Measurements from ENCODE around the gene MIGA2. TPM values are rescaled to one million over a fixed set of nuclear protein-coding genes. Genes with fewer than 3 reads are reported as not detected.

The MIGA2 gene
- total RNA-seq, 4 donors from 2014 or later, result 27.5 to 49.3 (median 29.8) TPM

DNA sequence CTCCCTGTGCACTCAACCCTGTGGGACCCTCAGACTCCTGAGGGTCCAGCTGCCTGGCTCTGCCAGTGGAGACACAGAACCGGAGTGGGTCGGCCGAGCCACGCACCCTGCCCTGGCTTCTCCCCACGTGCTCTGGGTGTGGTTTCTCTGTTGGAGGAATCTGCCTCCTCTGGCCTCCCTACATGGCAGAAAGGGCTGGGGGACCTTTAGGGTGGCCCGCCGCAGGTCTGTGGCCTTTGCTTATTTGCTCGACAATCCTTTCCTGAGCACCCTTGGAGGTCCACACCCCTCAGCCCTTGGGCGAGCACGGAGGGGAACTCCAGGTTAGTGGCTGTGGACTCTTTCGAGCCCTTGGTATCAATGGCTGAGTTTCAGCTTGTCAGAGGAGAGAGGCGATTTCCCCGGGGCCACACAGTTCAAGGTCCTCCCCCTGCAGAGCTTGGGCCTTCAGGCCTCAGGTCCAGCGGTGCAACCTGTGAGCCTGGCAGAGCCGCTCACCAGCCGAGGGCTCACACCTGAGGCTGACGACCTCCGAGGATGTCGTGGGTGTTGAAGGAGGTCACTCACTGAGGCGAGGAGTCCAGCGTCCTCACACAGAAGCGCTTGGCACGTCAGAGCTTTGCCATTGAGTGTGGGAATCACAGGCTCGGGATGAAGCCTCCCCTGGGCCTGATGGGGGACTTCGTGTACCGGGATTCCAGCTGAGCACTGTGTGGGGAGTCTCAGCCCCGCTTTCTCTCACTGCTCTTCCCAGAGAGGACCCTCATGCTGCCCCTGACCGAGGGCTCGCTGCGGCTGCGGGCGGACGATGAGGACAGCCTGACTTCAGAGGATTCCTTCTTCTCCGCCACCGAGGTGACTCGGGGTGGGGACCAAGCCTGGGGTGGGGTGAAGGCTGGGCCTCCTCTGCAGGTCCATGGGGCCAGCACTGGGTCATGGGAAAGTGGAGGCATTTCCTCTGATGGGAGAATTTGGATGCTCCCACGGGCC, 23.7 kb downstream of the MIGA2 start:
- H3K27me3 ChIP-seq, result no peaks in the 10 kb centered on the region
- H3K4me3 ChIP-seq, result no peak overlapping the region
- TF ChIP-seq, protein P1, sequence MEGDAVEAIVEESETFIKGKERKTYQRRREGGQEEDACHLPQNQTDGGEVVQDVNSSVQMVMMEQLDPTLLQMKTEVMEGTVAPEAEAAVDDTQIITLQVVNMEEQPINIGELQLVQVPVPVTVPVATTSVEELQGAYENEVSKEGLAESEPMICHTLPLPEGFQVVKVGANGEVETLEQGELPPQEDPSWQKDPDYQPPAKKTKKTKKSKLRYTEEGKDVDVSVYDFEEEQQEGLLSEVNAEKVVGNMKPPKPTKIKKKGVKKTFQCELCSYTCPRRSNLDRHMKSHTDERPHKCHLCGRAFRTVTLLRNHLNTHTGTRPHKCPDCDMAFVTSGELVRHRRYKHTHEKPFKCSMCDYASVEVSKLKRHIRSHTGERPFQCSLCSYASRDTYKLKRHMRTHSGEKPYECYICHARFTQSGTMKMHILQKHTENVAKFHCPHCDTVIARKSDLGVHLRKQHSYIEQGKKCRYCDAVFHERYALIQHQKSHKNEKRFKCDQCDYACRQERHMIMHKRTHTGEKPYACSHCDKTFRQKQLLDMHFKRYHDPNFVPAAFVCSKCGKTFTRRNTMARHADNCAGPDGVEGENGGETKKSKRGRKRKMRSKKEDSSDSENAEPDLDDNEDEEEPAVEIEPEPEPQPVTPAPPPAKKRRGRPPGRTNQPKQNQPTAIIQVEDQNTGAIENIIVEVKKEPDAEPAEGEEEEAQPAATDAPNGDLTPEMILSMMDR (IDR thresholded peaks at IDR 0.05), result no peak
- no peak for TF ChIP-seq POLR2A (IDR thresholded peaks at IDR 0.05)
- no peaks in the 10 kb centered on the region for H3K9me3 ChIP-seq
- H3K36me3 ChIP-seq, result peaks cover 16 to 98% (median 34%) of the 10 kb centered on the region in 3 donors
- DNase-seq, result no peak
- intact Hi-C loops (cut with DNase I), result no loop called here
- H3K4me1 ChIP-seq, result no peaks in the 10 kb centered on the region
- 38 to 83% methylated on average over 1 to 4 of the region's 37 CpGs for WGBS, 2 donors
- no peak overlapping the region for H3K27ac ChIP-seq

DNA sequence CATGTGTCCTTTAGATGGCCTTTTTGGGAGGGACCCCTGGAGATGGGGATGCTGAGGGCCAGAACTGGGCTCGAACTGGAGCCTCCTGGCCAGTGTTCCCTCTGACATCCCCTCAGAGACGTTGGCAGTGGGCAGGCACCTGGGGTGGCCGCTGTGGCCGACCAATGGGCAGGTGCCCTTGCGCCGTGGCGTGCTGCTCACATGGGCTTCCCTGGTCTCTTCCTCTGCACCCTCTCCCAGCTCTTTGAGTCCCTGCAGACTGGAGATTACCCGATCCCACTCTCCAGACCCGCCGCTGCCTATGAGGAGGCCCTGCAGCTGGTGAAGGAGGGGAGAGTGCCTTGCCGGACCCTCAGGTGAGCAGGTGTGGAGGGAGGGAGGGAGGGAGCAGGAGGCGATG, 24.6 kb downstream of the MIGA2 start:
- Histone ChIP-seq H3K36me3 (peaks cover 25 to 98% (median 42%) of the 10 kb centered on the region in 3 donors), H3K27ac (no peak overlapping the region), H3K4me3 (no peak overlapping the region), H3K27me3 (no peaks in the 10 kb centered on the region), H3K4me1 (no peaks in the 10 kb centered on the region), H3K9me3 (no peaks in the 10 kb centered on the region)
- intact Hi-C loops (cut with DNase I), result no loop called here
- TF ChIP-seq, protein P1 (IDR thresholded peaks at IDR 0.05), result no peak
- TF ChIP-seq POLR2A (IDR thresholded peaks at IDR 0.05), result no peak
- DNase-seq, result no peak
- WGBS, 2 donors, result 87% methylated on average over 8 of the region's 12 CpGs; no CpG with 5 or more reads in 1 of the 2 donors

DNA sequence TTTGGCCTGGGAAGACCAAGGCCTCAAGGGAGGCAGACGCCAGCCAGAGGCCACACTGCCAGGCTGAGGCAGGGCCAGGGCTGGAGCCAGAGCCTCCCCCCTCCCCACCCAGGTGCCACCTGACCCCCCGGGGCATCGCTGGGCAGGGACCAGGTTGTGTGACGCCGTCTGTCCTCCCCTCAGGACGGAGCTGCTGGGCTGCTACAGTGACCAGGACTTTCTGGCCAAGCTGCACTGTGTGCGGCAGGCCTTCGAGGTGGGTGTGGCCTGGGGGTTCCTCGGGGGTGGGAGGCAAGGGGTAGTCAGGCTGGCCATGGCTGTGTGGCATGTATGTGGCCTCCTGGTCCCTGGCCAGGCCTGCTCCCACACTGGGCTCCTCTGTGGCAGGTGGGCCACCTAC, 26.6 kb downstream of the MIGA2 start:
- WGBS, 2 donors, result no CpG with 5 or more reads among the region's 9 CpGs
- DNase-seq, result no peak
- no peaks in the 10 kb centered on the region for H3K27me3 ChIP-seq
- TF ChIP-seq, protein P1 (IDR thresholded peaks at IDR 0.05), result no peak
- TF ChIP-seq POLR2A (IDR thresholded peaks at IDR 0.05), result no peak
- intact Hi-C loops (cut with DNase I), result no loop called here
- no peak overlapping the region for H3K27ac ChIP-seq
- no peak overlapping the region for H3K4me3 ChIP-seq
- H3K9me3 ChIP-seq, result no peaks in the 10 kb centered on the region
- H3K36me3 ChIP-seq, result peaks cover 33 to 98% (median 48%) of the 10 kb centered on the region in 3 donors
- no peaks in the 10 kb centered on the region for H3K4me1 ChIP-seq

DNA sequence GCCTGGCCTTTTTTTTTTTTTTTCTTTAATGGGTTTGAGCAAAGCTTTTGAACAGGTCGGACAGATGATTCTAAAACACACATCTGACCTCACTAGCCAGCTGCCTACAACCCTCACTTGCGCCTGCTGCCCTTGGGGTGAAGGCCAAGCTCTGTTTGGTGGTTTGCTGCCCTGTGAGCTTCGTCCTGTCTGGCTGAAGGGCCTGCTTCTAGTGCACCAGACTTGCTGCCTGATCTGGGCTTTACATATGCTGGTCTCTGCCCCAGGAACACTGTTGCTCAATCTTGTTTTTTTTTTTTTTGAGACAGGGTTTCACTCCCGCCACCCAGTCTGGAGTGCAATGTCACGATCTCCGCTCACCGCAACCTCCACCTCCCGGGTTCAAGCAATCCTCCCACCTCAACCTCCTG, 28.1 kb downstream of the MIGA2 start:
- 92 to 95% methylated on average over 8 of the region's 8 CpGs for WGBS, 2 donors
- Histone ChIP-seq H3K27me3 (no peaks in the 10 kb centered on the region), H3K27ac (no peak overlapping the region), H3K9me3 (no peaks in the 10 kb centered on the region), H3K4me3 (no peak overlapping the region), H3K4me1 (no peaks in the 10 kb centered on the region), H3K36me3 (peaks cover 36 to 100% (median 51%) of the 10 kb centered on the region in 3 donors)
- intact Hi-C loops (cut with DNase I), result no loop called here
- no peak for TF ChIP-seq POLR2A (IDR thresholded peaks at IDR 0.05)
- TF ChIP-seq, protein P1 (IDR thresholded peaks at IDR 0.05), result no peak
- DNase-seq, result no peak

DNA sequence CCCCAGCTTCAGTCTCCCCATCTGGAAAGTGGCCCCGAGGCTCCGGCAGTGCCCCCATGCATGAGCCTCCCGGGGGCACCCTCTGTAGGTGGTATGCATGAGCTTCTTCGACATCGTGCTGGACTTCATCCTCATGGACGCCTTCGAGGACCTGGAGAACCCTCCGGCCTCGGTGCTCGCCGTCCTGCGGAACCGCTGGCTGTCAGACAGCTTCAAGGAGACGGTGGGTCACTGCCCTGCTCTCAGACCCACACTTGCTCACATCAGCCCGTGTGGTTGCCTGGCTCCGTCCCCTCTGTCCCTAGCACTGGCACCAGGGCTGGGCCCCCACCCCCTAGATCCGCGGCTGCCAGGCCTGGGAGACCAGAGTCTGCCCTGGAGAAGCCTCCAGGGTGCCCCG, 31.7 kb downstream of the MIGA2 start:
- H3K36me3 ChIP-seq, result peaks cover 23 to 91% (median 26%) of the 10 kb centered on the region in 3 donors
- intact Hi-C loops (cut with DNase I), result no loop called here
- H3K27ac ChIP-seq, result peak overlapping the region in 1 of 4 donors; percentile 39
- H3K4me3 ChIP-seq, result no peak overlapping the region
- DNase-seq, result no peak
- H3K9me3 ChIP-seq, result no peaks in the 10 kb centered on the region
- TF ChIP-seq, protein P1 (IDR thresholded peaks at IDR 0.05), result no peak
- TF ChIP-seq POLR2A (IDR thresholded peaks at IDR 0.05), result no peak
- H3K27me3 ChIP-seq, result no peaks in the 10 kb centered on the region
- no peaks in the 10 kb centered on the region for H3K4me1 ChIP-seq
- 89 to 93% methylated on average over 6 to 14 of the region's 19 CpGs for WGBS, 2 donors

Data from esophagus squamous epithelium (tissue), 5 donors.